ENCODE measurements around the gene WFDC2.
A peak's percentile ranks its signal among the peaks of the same experiment; 100 is the strongest.

The WFDC2 gene

GRCh38 chr20:45469336-45470261 lies at the start of gene WFDC2:
TSS of gene WFDC2 (plus strand) at chr20:45469753. CDS start at chr20:45469782, 29 bp downstream.
- no peak for DNase-seq

- no peak for DNase-seq
Measured at GRCh38 chr20:45420125-45420524, 49.4 kb upstream of the WFDC2 start.

- DNase-seq, result no peak
Measured at GRCh38 chr20:45423700-45424099, 45.9 kb upstream of the WFDC2 start.

- DNase-seq, result no peak
Measured at GRCh38 chr20:45425561-45425960, 44.0 kb upstream of the WFDC2 start.

GRCh38 chr20:45426320-45427016 lies 43.1 kb upstream of the WFDC2 start:
- DNase-seq, result no peak

- DNase-seq, result no peak
Measured at GRCh38 chr20:45427236-45428149, 42.1 kb upstream of the WFDC2 start.

- no peak for DNase-seq
Measured at GRCh38 chr20:45429618-45430017, 39.9 kb upstream of the WFDC2 start.

GRCh38 chr20:45432294-45432693 lies 37.3 kb upstream of the WFDC2 start:
- DNase-seq, result no peak

- DNase-seq, result no peak
Measured at GRCh38 chr20:45433316-45433715, 36.2 kb upstream of the WFDC2 start.

GRCh38 chr20:45433976-45434375 lies 35.6 kb upstream of the WFDC2 start:
- DNase-seq, result no peak

- peak; percentile 8 for DNase-seq
Measured at GRCh38 chr20:45436732-45437485, 32.6 kb upstream of the WFDC2 start.

GRCh38 chr20:45440424-45440823 lies 29.1 kb upstream of the WFDC2 start:
- no peak for DNase-seq

GRCh38 chr20:45440891-45441685 lies 28.5 kb upstream of the WFDC2 start:
- DNase-seq, result no peak

- no peak for DNase-seq
Measured at GRCh38 chr20:45441746-45442145, 27.8 kb upstream of the WFDC2 start.

- DNase-seq, result no peak
Measured at GRCh38 chr20:45444050-45444449, 25.5 kb upstream of the WFDC2 start.

- no peak for DNase-seq
Measured at GRCh38 chr20:45445805-45446562, 23.6 kb upstream of the WFDC2 start.

GRCh38 chr20:45448270-45448669 lies 21.3 kb upstream of the WFDC2 start:
- DNase-seq, result no peak

GRCh38 chr20:45449528-45449927 lies 20.0 kb upstream of the WFDC2 start:
- DNase-seq, result no peak

- peak; percentile 31 for DNase-seq
Measured at GRCh38 chr20:45450097-45450818, 19.3 kb upstream of the WFDC2 start.

- DNase-seq, result no peak
Measured at GRCh38 chr20:45452238-45452637, 17.3 kb upstream of the WFDC2 start.

Data from NCI-H2081 treated with DMSO at 0.1 percent for 48 hours (cell line).